HEK293 (cell line): ENCODE measurements around the gene EXOC1.

Experiments
- CTCF ChIA-PET: fragments of 350-600 bp; formaldehyde crosslinking; extraction: SDS; loops from one replicate; lab custom pipeline; 2021; ENCODE audit warnings: antibody characterized with exemption; lab: Yijun Ruan, JAX
- POLR2A ChIA-PET: fragments of 300-600 bp; formaldehyde crosslinking; extraction: SDS; loops from one replicate; lab custom pipeline; 2020; ENCODE audit warnings: antibody characterized with exemption, inconsistent platforms; lab: Yijun Ruan, JAX
- H3K27ac ChIP-seq: fragments of 200-500 bp; sonication (Bioruptor generic); 2 replicates; pipeline ENCODE4 v1.5.1; 2014; ENCODE audit warnings: low read depth, low read length, control low read depth, inconsistent platforms; ENCODE audit errors: extremely low read depth
- H3K36me3 ChIP-seq, 2 experiments: fragments of 200-500 bp in 1 of 2; sonication (Bioruptor generic) in 1 of 2; 1 replicate in 1 of 2; 2 replicates in 1 of 2; pipeline ENCODE4 v1.5.1; 2014 to 2017; ENCODE audit warnings: inconsistent platforms in 2 of 2, low read length in 2 of 2; ENCODE audit not compliant: control insufficient read depth in 2 of 2, insufficient read depth in 1 of 2
- H3K4me1 ChIP-seq: fragments of 200-500 bp; sonication (Bioruptor generic); 2 replicates; pipeline ENCODE4 v1.5.1; 2014; ENCODE audit warnings: mild to moderate bottlenecking, low read length, inconsistent platforms; ENCODE audit not compliant: control insufficient read depth, insufficient read depth
- H3K4me3 ChIP-seq: 2 replicates; pipeline ENCODE4 v1.5.1; 2011; ENCODE audit warnings: low read depth, mild to moderate bottlenecking, control low read depth, low read length, moderate library complexity
- H3K9me3 ChIP-seq: fragments of 200-500 bp; sonication (Bioruptor generic); 2 replicates; pipeline ENCODE4 v1.5.1; 2014; ENCODE audit warnings: low read depth, low read length, inconsistent platforms; ENCODE audit not compliant: control insufficient read depth, insufficient read depth
- GLIS1 ChIP-seq: fragments of 450-650 bp; formaldehyde crosslinking; IDR thresholded peaks from 2 replicates; pipeline ENCODE4 v1.5.1; 2016; ENCODE audit warnings: missing biosample characterization, missing genetic modification characterization
- KLF10 ChIP-seq: fragments of 450-650 bp; IDR thresholded peaks from 2 replicates; pipeline ENCODE4 v1.5.1; 2018; ENCODE audit warnings: missing biosample characterization, mild to moderate bottlenecking, missing genetic modification characterization
- PRDM10 ChIP-seq: fragments of 450-650 bp; formaldehyde crosslinking; IDR thresholded peaks from 2 replicates; pipeline ENCODE4 v1.5.1; 2016; ENCODE audit warnings: missing biosample characterization, missing genetic modification characterization
- RBAK ChIP-seq: fragments of 450-650 bp; formaldehyde crosslinking; IDR thresholded peaks from 2 replicates; pipeline ENCODE4 v1.5.1; 2016; ENCODE audit warnings: missing biosample characterization, missing genetic modification characterization
- ZBTB1 ChIP-seq: fragments of 450-650 bp; formaldehyde crosslinking; IDR thresholded peaks from 2 replicates; pipeline ENCODE4 v1.5.1; 2016; ENCODE audit warnings: missing biosample characterization, missing genetic modification characterization
- ZBTB10 ChIP-seq: fragments of 450-650 bp; formaldehyde crosslinking; IDR thresholded peaks from 2 replicates; pipeline ENCODE4 v1.5.1; 2016; ENCODE audit warnings: missing biosample characterization, missing genetic modification characterization
- ZBTB17 ChIP-seq: fragments of 450-650 bp; formaldehyde crosslinking; IDR thresholded peaks from 2 replicates; pipeline ENCODE4 v1.5.1; 2016; ENCODE audit warnings: missing biosample characterization, missing genetic modification characterization
- ZBTB20 ChIP-seq: fragments of 450-650 bp; formaldehyde crosslinking; IDR thresholded peaks from 2 replicates; pipeline ENCODE4 v1.5.1; 2016; ENCODE audit warnings: missing biosample characterization, missing genetic modification characterization
- ZEB2 ChIP-seq: fragments of 450-650 bp; formaldehyde crosslinking; IDR thresholded peaks from 2 replicates; pipeline ENCODE4 v1.5.1; 2016; ENCODE audit warnings: missing biosample characterization, missing genetic modification characterization
- ZFP69B ChIP-seq: fragments of 450-650 bp; formaldehyde crosslinking; IDR thresholded peaks from 2 replicates; pipeline ENCODE4 v1.5.1; 2016; ENCODE audit warnings: missing biosample characterization, missing genetic modification characterization
- ZIC2 ChIP-seq: fragments of 450-650 bp; formaldehyde crosslinking; IDR thresholded peaks from 2 replicates; pipeline ENCODE4 v1.5.1; 2016; ENCODE audit warnings: missing biosample characterization, missing genetic modification characterization
- ZNF138 ChIP-seq: fragments of 450-650 bp; formaldehyde crosslinking; IDR thresholded peaks from 2 replicates; pipeline ENCODE4 v1.5.1; 2016; ENCODE audit warnings: missing biosample characterization, missing genetic modification characterization, borderline replicate concordance
- ZNF23 ChIP-seq: fragments of 450-650 bp; formaldehyde crosslinking; IDR thresholded peaks from 2 replicates; pipeline ENCODE4 v1.5.1; 2016; ENCODE audit warnings: missing biosample characterization, missing genetic modification characterization, borderline replicate concordance
- ZNF26 ChIP-seq: fragments of 450-650 bp; formaldehyde crosslinking; IDR thresholded peaks from 2 replicates; pipeline ENCODE4 v1.5.1; 2016; ENCODE audit warnings: missing biosample characterization, missing genetic modification characterization
- ZNF335 ChIP-seq: fragments of 450-650 bp; formaldehyde crosslinking; conservative IDR thresholded peaks from 2 replicates; pipeline ENCODE4 v1.5.1; 2016; ENCODE audit warnings: missing biosample characterization, missing genetic modification characterization
- ZNF366 ChIP-seq: fragments of 450-650 bp; formaldehyde crosslinking; conservative IDR thresholded peaks from 2 replicates; pipeline ENCODE4 v1.5.1; 2016; ENCODE audit warnings: missing biosample characterization, missing genetic modification characterization
- ZNF513 ChIP-seq: fragments of 450-650 bp; IDR thresholded peaks from 2 replicates; pipeline ENCODE4 v1.5.1; 2018; ENCODE audit warnings: missing biosample characterization, missing genetic modification characterization
- ZNF549 ChIP-seq: fragments of 450-650 bp; IDR thresholded peaks from 2 replicates; pipeline ENCODE4 v1.5.1; 2018; ENCODE audit warnings: missing biosample characterization, missing genetic modification characterization, mild to moderate bottlenecking, inconsistent platforms, moderate library complexity
- ZNF664 ChIP-seq: fragments of 450-650 bp; formaldehyde crosslinking; IDR thresholded peaks from 2 replicates; pipeline ENCODE4 v1.5.1; 2016; ENCODE audit warnings: missing biosample characterization, missing genetic modification characterization
- TF ChIP-seq, protein P1 (sequence below): fragments of 450-650 bp; formaldehyde crosslinking; conservative IDR thresholded peaks from 2 replicates; pipeline ENCODE4 v1.5.1; 2016; ENCODE audit warnings: low read depth, missing biosample characterization, missing genetic modification characterization

Gene EXOC1

GRCh38 chr4:55947912-55948725 is 94.7 kb downstream of the EXOC1 start:
- H3K36me3 ChIP-seq = peaks cover under 1 to 12% of the 10 kb centered on the region in 2 experiments; a peak in 1 of 3 replicates
- CTCF ChIA-PET = interaction anchor here (0.6 to 2.3 kb wide), 17 partner anchors 8 to 888 kb away, joined by 3 to 21 read pairs (median 4); no protein-coding TSS in a partner anchor
- H3K27ac ChIP-seq = no peak overlapping the region
- POLR2A ChIA-PET = interaction anchor here (1.2 kb wide), 1 partner anchor 101 kb away, joined by 4 read pairs; a partner anchor contains a TSS
- TF ChIP-seq RBAK (tag by site-specific recombination) (no peak), ZNF26 (tag by site-specific recombination) (no peak), GLIS1 (tag by site-specific recombination) (peak; percentile 61; the same call in 1 of the 2 replicates), ZEB2 (tag by site-specific recombination) (no peak), ZNF664 (tag by site-specific recombination) (no peak), ZIC2 (tag by site-specific recombination) (peak; percentile 67), ZNF366 (tag by site-specific recombination) (0 out of 2 replicates have a peak, but pooled peaks have one; percentile 16), ZNF549 (tag by site-specific recombination) (no peak), ZNF513 (peak; percentile 83; the same call in 1 of the 2 replicates), ZNF23 (no peak), KLF10 (no peak), ZNF335 (tag by site-specific recombination) (no peak; the same call in 1 of the 2 replicates), ZFP69B (tag by site-specific recombination) (no peak), PRDM10 (tag by site-specific recombination) (peak; percentile 92), ZBTB10 (no peak), ZNF138 (tag by site-specific recombination) (no peak), ZBTB1 (tag by site-specific recombination) (no peak), ZBTB20 (no peak), ZBTB17 (peak; percentile 80)
- TF ChIP-seq, protein P1, sequence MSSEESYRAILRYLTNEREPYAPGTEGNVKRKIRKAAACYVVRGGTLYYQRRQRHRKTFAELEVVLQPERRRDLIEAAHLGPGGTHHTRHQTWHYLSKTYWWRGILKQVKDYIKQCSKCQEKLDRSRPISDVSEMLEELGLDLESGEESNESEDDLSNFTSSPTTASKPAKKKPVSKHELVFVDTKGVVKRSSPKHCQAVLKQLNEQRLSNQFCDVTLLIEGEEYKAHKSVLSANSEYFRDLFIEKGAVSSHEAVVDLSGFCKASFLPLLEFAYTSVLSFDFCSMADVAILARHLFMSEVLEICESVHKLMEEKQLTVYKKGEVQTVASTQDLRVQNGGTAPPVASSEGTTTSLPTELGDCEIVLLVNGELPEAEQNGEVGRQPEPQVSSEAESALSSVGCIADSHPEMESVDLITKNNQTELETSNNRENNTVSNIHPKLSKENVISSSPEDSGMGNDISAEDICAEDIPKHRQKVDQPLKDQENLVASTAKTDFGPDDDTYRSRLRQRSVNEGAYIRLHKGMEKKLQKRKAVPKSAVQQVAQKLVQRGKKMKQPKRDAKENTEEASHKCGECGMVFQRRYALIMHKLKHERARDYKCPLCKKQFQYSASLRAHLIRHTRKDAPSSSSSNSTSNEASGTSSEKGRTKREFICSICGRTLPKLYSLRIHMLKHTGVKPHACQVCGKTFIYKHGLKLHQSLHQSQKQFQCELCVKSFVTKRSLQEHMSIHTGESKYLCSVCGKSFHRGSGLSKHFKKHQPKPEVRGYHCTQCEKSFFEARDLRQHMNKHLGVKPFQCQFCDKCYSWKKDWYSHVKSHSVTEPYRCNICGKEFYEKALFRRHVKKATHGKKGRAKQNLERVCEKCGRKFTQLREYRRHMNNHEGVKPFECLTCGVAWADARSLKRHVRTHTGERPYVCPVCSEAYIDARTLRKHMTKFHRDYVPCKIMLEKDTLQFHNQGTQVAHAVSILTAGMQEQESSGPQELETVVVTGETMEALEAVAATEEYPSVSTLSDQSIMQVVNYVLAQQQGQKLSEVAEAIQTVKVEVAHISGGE (tag by site-specific recombination) = no peak
- peaks cover 4% of the 10 kb centered on the region; the same call in 1 of the 2 replicates for H3K4me1 ChIP-seq
- H3K9me3 ChIP-seq = no peaks in the 10 kb centered on the region
- peak overlapping the region; percentile 96 for H3K4me3 ChIP-seq
